ENCODE results near the gene RIMS4. TPM values are rescaled to one million over a fixed set of nuclear protein-coding genes. Genes with fewer than 3 reads are reported as not detected.

The RIMS4 gene
- total RNA-seq, 1 donor from 2014 or later: 8.0 TPM

GRCh38 chr20:44802702-44803101 lies 7.6 kb downstream of the RIMS4 start:
- no peak for ATAC-seq
- DNase-seq (ENCODE audit: low spot score): no peak
- intact Hi-C loops (cut with DNase I): no loop called here

DNA sequence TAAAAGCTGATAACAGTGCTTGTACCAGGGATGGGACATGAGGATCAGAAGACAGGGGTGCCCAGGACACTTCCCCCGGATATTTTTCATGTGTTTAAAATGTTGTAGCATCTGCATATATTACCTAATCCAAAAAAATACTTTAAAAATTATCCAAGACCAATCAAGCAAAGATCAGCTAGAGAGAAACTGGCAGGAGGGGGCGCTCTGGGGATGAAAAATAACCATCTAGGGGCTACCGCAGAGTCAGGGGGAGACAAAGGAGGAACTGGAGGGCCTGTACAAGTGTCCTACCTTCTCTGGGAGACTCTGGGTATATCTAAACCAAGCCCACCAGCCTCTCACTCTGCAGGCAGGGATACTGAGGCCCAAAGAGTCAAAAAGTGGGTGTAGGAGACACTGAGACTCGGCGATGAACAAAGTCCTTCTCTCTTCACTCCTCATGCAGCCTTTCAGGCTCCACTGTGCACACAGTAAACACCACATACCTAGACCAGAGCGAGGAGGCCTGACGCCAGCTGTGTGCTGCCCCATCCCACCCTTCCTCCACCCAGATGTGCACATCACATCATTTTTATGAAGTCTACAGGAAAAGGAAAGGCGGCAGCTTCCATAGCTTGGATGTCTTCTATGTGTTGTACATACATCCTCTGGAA lies 9.8 kb downstream of the RIMS4 start:
- no peak for ATAC-seq
- DNase-seq (ENCODE audit: low spot score): no peak
- intact Hi-C loops (cut with DNase I): no loop called here

GRCh38 chr20:44799691-44800090 lies 10.7 kb downstream of the RIMS4 start:
- intact Hi-C loops (cut with DNase I): no loop called here
- DNase-seq (ENCODE audit: low spot score) (no peak), ATAC-seq (no peak)

GRCh38 chr20:44796758-44797457 lies 13.4 kb downstream of the RIMS4 start:
- ATAC-seq (no peak), DNase-seq (ENCODE audit: low spot score) (no peak)
- intact Hi-C loops (cut with DNase I): no loop called here

GRCh38 chr20:44796311-44796710 lies 14.0 kb downstream of the RIMS4 start:
- intact Hi-C loops (cut with DNase I): no loop called here
- no peak for ATAC-seq

DNA sequence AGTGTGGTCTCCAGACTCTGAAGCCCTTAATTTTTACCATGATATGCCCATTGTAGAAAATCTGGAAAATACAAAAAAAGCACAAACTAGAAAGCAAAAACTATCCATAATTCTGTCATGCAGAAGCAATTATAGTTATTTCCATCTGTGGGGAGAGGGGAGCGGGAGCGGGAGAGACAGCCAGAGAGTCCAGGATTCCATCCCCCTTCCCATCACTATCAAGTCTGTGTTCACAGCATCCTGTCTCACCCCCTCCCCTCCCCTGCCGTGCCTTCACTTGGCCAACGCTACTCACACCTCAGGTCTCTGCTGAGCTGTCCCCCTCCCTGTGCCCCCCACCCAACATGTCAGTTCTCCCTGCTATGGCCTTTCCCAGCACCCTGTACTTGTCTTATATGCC lies 14.5 kb downstream of the RIMS4 start:
- ATAC-seq: no peak
- no peak for DNase-seq (ENCODE audit: low spot score)
- intact Hi-C loops (cut with DNase I): no loop called here

More at GRCh38 chr20:44796311-44796710, 14.0 kb downstream of the RIMS4 start:
- no peak for DNase-seq (ENCODE audit: low spot score)

- intact Hi-C loops (cut with DNase I): no loop called here
- DNase-seq (ENCODE audit: low spot score) (no peak), ATAC-seq (no peak)
Observed at GRCh38 chr20:44792796-44793195, 17.6 kb downstream of the RIMS4 start.

DNA sequence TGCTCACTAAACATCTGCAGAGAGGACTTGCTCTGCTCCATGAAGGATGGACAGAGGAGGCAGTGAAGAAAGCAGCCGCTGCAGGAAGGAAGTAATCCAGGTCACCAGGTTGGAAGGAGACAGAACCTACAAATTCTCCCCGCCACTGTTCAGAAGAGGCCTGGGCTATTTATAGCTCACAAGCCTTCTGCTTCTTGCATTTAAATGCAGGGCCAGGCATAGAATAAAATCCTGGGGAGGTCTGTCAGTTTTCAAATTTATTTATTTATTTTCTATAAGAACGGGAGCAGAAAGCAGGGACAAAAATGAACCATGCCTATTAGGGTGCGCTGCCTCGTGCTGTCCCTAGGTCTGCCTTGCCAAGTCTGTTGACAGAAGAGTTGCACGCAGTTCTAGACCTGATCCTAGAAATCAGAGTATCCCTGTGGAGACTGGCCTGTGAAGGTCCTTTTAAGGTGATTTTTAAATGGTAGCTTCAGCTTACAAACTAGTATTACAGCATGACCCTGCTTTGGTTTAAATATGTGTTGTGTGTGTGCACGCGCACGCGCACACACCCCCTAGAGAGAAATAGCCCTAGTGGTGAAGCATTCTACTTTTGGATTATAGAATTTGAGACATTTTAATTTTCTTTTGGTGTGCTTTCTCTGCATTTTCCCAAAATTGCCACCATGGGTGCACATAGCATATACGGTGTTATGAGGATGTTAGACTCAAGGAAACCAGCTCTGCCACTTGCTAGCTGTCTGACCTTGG lies 19.5 kb downstream of the RIMS4 start:
- ATAC-seq: no peak
- intact Hi-C loops (cut with DNase I): no loop called here

GRCh38 chr20:44788706-44789456 lies 21.5 kb downstream of the RIMS4 start:
- no peak for ATAC-seq
- DNase-seq (ENCODE audit: low spot score): no peak
- intact Hi-C loops (cut with DNase I): no loop called here

More for the DNA sequence above, 19.5 kb downstream of the RIMS4 start:
- DNase-seq (ENCODE audit: low spot score): no peak

DNA sequence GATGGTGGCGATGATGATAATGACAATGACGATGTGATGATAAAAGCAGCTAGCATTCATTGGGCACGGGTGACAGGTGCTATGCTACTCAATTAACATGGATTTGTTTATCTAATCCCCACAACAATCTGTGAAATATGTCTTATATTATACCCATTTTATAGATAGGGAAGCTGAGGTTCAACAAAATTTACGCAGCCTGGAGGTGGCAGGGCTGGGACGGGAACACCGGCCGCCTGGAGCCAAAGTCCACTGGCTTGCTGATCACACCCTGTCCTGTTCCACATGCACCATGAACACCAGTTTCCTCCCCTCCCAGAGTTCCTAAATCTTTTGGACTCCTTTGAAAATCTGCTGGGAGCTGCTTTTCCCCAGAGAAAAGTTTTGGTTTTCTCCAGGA lies 23.0 kb downstream of the RIMS4 start:
- intact Hi-C loops (cut with DNase I): no loop called here
- ATAC-seq: no peak
- no peak for DNase-seq (ENCODE audit: low spot score)

DNA sequence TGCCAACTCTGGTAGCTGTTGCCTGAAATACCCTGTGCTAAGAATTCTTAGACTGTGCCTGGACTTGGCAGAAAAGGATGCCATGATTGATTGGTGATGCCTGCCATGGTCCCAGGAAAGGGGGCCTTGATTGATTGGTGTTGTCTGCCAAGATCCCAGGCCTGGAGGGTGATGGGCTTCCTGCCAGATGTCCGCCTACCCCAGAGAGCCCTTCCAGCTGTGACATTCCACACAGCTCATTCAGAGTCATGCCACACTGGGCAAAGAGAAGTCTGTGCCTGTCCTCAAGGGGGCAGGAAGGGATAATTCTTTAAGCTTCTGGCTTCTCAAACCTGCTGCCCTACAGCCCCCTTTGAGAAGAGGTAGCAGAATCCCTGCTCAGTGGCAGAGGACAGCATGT lies 24.6 kb downstream of the RIMS4 start:
- intact Hi-C loops (cut with DNase I): no loop called here
- DNase-seq (ENCODE audit: low spot score) (no peak), ATAC-seq (no peak)

GRCh38 chr20:44784688-44785087 lies 25.7 kb downstream of the RIMS4 start:
- no peak for ATAC-seq
- DNase-seq (ENCODE audit: low spot score): no peak
- intact Hi-C loops (cut with DNase I): no loop called here

DNA sequence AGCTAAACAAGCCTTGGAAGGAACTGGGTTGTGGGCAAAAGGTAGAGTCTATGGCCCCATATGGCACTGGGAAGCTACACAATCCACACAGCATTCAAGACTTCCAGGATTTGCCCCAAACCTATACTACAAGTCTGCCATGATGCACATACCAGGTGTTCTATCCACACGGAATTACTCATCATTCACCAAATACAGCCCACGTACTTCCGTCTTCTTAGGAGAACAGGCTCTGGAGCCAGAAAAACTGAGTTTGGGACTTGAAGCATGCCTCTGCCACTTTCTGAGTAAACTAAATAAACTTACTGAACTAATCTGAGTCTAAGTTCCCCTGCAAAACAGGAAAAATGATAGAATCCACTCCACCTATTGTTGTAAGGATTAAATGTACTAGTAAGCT lies 28.6 kb downstream of the RIMS4 start:
- ATAC-seq (no peak), DNase-seq (ENCODE audit: low spot score) (no peak)
- intact Hi-C loops (cut with DNase I): no loop called here

- DNase-seq (ENCODE audit: low spot score): no peak
- no peak for ATAC-seq
- intact Hi-C loops (cut with DNase I): no loop called here
Observed at GRCh38 chr20:44781118-44781517, 29.2 kb downstream of the RIMS4 start.

DNA sequence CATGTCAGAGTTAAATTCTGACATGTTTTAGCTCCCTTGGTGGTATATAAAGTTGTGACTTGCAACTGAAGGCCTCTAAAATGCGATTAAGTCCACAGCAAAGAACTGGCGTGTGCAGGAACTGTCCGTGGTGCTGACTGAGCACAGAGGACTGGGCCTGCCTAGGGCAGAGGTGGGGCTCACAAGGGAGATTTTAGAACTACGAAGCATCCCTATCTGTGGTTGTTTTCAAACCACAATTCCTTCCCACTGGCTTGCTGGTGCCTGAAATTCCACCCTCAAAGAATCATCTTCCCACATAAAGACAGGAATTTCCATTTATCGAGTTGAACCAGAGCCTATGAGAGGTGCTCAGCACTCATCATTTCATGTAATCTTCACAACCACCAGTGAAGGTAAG lies 30.1 kb downstream of the RIMS4 start:
- no peak for ATAC-seq
- DNase-seq (ENCODE audit: low spot score): no peak

GRCh38 chr20:44776980-44777379 lies 33.4 kb downstream of the RIMS4 start:
- intact Hi-C loops (cut with DNase I): no loop called here
- DNase-seq (ENCODE audit: low spot score) (no peak), ATAC-seq (no peak)

More for the DNA sequence above, 30.1 kb downstream of the RIMS4 start:
- intact Hi-C loops (cut with DNase I): no loop called here

DNA sequence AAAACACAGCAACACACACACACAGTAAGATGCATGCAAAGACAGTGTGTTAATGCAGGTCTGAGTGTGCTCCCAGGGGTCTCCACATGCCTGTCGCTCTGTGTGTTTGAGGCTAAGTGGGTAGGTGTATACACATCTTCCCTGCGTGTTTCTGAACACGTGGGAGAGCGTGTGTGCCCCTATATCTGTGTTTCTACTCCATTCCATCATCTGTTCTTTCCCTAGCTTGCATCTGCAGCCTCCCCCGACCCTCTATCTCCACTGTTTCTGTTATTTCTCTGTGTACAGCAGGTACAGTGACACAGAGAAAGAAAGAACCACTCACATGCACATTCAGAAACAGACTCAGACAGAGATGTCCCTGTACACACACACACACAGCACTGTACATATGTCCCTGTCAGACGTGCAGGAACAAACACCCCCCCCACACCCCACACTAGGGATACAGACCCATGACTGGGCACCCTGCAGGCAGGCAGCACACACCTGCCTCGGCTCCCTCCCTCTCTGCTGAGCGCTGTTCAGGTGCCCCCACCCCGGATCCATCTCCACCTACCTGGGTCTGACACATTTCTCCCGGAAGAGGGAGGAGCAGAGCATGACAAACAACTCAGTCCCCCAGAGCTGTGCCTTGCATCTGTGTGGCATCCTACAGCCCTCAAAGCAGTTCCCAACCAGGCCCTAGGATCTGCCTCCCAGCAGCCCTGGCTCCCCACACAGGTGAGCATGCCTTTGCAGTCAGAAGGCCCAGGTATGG lies 37.1 kb downstream of the RIMS4 start:
- ATAC-seq: no peak
- intact Hi-C loops (cut with DNase I): no loop called here
- DNase-seq (ENCODE audit: low spot score): no peak

DNA sequence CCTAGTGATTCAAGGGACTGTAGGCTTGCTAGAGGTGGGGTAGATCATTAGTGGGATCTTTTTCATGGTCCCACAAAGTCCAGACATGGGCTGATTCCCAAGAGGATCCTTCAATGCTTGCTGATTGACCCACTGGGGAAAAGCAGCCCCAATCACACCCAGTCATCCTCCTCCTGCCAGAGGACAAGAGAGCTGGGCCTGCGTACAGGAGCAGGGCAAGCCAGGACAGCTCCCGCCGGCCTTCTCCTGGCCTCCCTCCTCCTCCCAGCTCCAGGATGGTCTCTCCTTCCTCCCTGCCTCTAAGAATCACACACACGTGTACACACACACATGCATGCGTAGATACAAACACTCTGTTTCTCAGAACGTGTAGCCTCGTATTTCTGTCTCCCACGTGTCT lies 37.7 kb downstream of the RIMS4 start:
- intact Hi-C loops (cut with DNase I): no loop called here
- ATAC-seq (no peak), DNase-seq (ENCODE audit: low spot score) (no peak)

- intact Hi-C loops (cut with DNase I): no loop called here
- no peak for ATAC-seq
- DNase-seq (ENCODE audit: low spot score): no peak
Observed at GRCh38 chr20:44771172-44771535, 39.2 kb downstream of the RIMS4 start.
